H1 (cell line): ENCODE results near the gene MMS19. TPM values are rescaled to one million over a fixed set of nuclear protein-coding genes. Genes with fewer than 3 reads are reported as not detected.

Experiments used
- CTCF ChIA-PET: fragments of 300-600 bp; sonication (Branson Sonifier 250); formaldehyde crosslinking; loops from one replicate; lab custom pipeline; 2021; ENCODE audit not compliant: partially characterized antibody; lab: Charles Lee
- POLR2A ChIA-PET: fragments of 300-600 bp; sonication (Branson Sonifier 250); formaldehyde crosslinking; loops from one replicate; lab custom pipeline; 2021; ENCODE audit warnings: inconsistent platforms; ENCODE audit not compliant: partially characterized antibody; lab: Charles Lee
- DNase-seq, 2 experiments: peaks; one replicate each; pipeline versions ENCODE4 v3.0.0 to v3.0.0-alpha.2; 2010 to 2022; ENCODE audit warnings: low spot score in 2 of 2, low read depth in 1 of 2, mixed read lengths in 1 of 2
- FAIRE-seq: peaks from 2 replicates; lab custom pipeline; 2011; peaks lifted over from hg19 to GRCh38; lab: Jason Lieb, UNC
- H2AFZ ChIP-seq: 2 replicates; pipeline ENCODE4 v1.8.1; 2012; ENCODE audit warnings: low read length, inconsistent platforms
- H2AK5ac ChIP-seq: 2 replicates; pipeline ENCODE4 v1.6.1; 2013; ENCODE audit warnings: low read depth, low read length
- H2BK120ac ChIP-seq: replicated peaks from 2 replicates; pipeline ENCODE3; 2013; ENCODE audit warnings: low read depth, low read length, inconsistent platforms
- H2BK12ac ChIP-seq: 2 replicates; pipeline ENCODE4 v1.6.1; 2013; ENCODE audit warnings: low read depth, low read length
- H2BK15ac ChIP-seq: 2 replicates; pipeline ENCODE4 v1.6.1; 2013; ENCODE audit warnings: low read length
- H2BK20ac ChIP-seq: 2 replicates; pipeline ENCODE4 v1.6.1; 2013; ENCODE audit warnings: low read length
- H2BK5ac ChIP-seq: 2 replicates; pipeline ENCODE4 v1.6.1; 2013; ENCODE audit warnings: low read depth, low read length
- H3K14ac ChIP-seq: 2 replicates; pipeline ENCODE4 v1.6.1; 2013; ENCODE audit warnings: inconsistent platforms; ENCODE audit not compliant: insufficient read length
- H3K18ac ChIP-seq: 2 replicates; pipeline ENCODE4 v1.6.1; 2013; ENCODE audit warnings: low read length; ENCODE audit errors: extremely low read depth
- H3K23ac ChIP-seq: 2 replicates; pipeline ENCODE4 v1.6.1; 2013; ENCODE audit warnings: inconsistent platforms; ENCODE audit not compliant: insufficient read length
- H3K23me2 ChIP-seq: 2 replicates; pipeline ENCODE4 v1.6.1; 2013; ENCODE audit warnings: low read depth, low read length
- H3K27ac ChIP-seq: 2 replicates; pipeline ENCODE4 v1.6.1; 2011; ENCODE audit warnings: low read depth, low read length, inconsistent platforms
- H3K27me3 ChIP-seq, 4 experiments: replicated peaks in 1 of 4; 1 replicate in 1 of 4; 2 replicates in 3 of 4; pipeline versions ENCODE4 v1.6.1 to v1.8.1; 2011 to 2013; ENCODE audit warnings: low read length in 3 of 4, mild to moderate bottlenecking in 3 of 4, inconsistent platforms in 2 of 4, mixed read lengths in 2 of 4, moderate library complexity in 1 of 4; ENCODE audit not compliant: control insufficient read depth in 3 of 4, insufficient read depth in 3 of 4; ENCODE audit errors: extremely low read depth in 1 of 4
- H3K36me3 ChIP-seq, 4 experiments: 2 replicates each; pipeline versions ENCODE4 v1.6.1 to v1.8.1; 2011 to 2013; ENCODE audit warnings: mild to moderate bottlenecking in 4 of 4, low read length in 3 of 4, moderate library complexity in 2 of 4, control low read depth in 1 of 4, inconsistent platforms in 1 of 4; ENCODE audit not compliant: insufficient read depth in 4 of 4, control insufficient read depth in 2 of 4
- H3K4ac ChIP-seq: replicated peaks from 2 replicates; pipeline ENCODE3; 2013; ENCODE audit warnings: low read length, low read depth, mixed read lengths, inconsistent platforms; ENCODE audit not compliant: insufficient read length
- H3K4me1 ChIP-seq, 4 experiments: replicated peaks in 1 of 4; 1 replicate in 1 of 4; 2 replicates in 3 of 4; pipeline versions ENCODE4 v1.6.1 to v1.8.1; 2011 to 2013; ENCODE audit warnings: low read length in 3 of 4, inconsistent platforms in 2 of 4, mixed read lengths in 1 of 4; ENCODE audit not compliant: insufficient read depth in 4 of 4, control insufficient read depth in 3 of 4
- H3K4me2 ChIP-seq, 2 experiments: 2 replicates each; pipeline versions ENCODE4 v1.6.1 to v1.8.1; 2011 to 2013; ENCODE audit warnings: low read depth in 2 of 2, low read length in 2 of 2, control low read depth in 1 of 2, inconsistent platforms in 1 of 2, mild to moderate bottlenecking in 1 of 2; ENCODE audit not compliant: insufficient read depth in 1 of 2
- H3K4me3 ChIP-seq, 4 experiments: fragments of 200-600, 300-600 bp in 1 of 4; sonication (generic), shearing (Covaris generic), sonication (Bioruptor Twin) in 1 of 4; 2 replicates each; pipeline versions ENCODE4 v1.5.1 to v1.8.1; 2011 to 2016; ENCODE audit warnings: low read length in 4 of 4, low read depth in 3 of 4, control low read depth in 2 of 4, inconsistent platforms in 2 of 4, mild to moderate bottlenecking in 2 of 4, mixed read lengths in 1 of 4, moderate library complexity in 1 of 4; ENCODE audit not compliant: insufficient read depth in 2 of 4; ENCODE audit errors: extremely low read depth in 1 of 4
- H3K56ac ChIP-seq: replicated peaks from 2 replicates; pipeline ENCODE3; 2013; ENCODE audit warnings: low read depth, mild to moderate bottlenecking, mixed read lengths, low read length, inconsistent platforms; ENCODE audit not compliant: insufficient read length
- H3K79me1 ChIP-seq: 2 replicates; pipeline ENCODE4 v1.6.1; 2013; ENCODE audit warnings: low read depth, low read length, control low read depth
- H3K79me2 ChIP-seq, 2 experiments: 2 replicates each; pipeline versions ENCODE4 v1.6.1 to v1.8.1; 2012 to 2013; ENCODE audit warnings: low read length in 2 of 2, mild to moderate bottlenecking in 2 of 2, inconsistent platforms in 1 of 2; ENCODE audit not compliant: insufficient read depth in 2 of 2, control insufficient read depth in 1 of 2
- H3K9ac ChIP-seq, 4 experiments: replicated peaks in 1 of 4; 1 replicate in 1 of 4; 2 replicates in 3 of 4; pipeline versions ENCODE4 v1.6.1 to v1.8.1; 2011 to 2013; ENCODE audit warnings: low read depth in 3 of 4, low read length in 3 of 4, control low read depth in 2 of 4, mild to moderate bottlenecking in 2 of 4, moderate library complexity in 2 of 4, inconsistent platforms in 1 of 4; ENCODE audit errors: extremely low read depth in 1 of 4
- H3K9me3 ChIP-seq, 2 experiments: 2 replicates each; pipeline versions ENCODE4 v1.6.1 to v1.8.1; 2012 to 2013; ENCODE audit warnings: mild to moderate bottlenecking in 2 of 2, moderate library complexity in 2 of 2, control low read depth in 1 of 2, inconsistent platforms in 1 of 2, low read depth in 1 of 2, low read length in 1 of 2, mixed read lengths in 1 of 2; ENCODE audit not compliant: insufficient read depth in 2 of 2
- H4K20me1 ChIP-seq, 2 experiments: replicated peaks in 1 of 2; 2 replicates each; pipeline versions ENCODE3 to v1.8.1; 2011 to 2013; ENCODE audit warnings: inconsistent platforms in 2 of 2, low read length in 2 of 2, mild to moderate bottlenecking in 1 of 2; ENCODE audit not compliant: insufficient read depth in 2 of 2, control insufficient read depth in 1 of 2
- H4K5ac ChIP-seq: 2 replicates; pipeline ENCODE4 v1.6.1; 2013; ENCODE audit warnings: low read length, low read depth, mixed read lengths, inconsistent platforms; ENCODE audit not compliant: insufficient read length
- H4K8ac ChIP-seq: 2 replicates; pipeline ENCODE4 v1.8.0; 2013; ENCODE audit warnings: mild to moderate bottlenecking, moderate library complexity, low read length, inconsistent platforms; ENCODE audit not compliant: insufficient read depth; ENCODE audit errors: extremely low read depth
- H4K91ac ChIP-seq: replicated peaks from 2 replicates; pipeline ENCODE3; 2013; ENCODE audit warnings: low read length, mixed read lengths, inconsistent platforms; ENCODE audit not compliant: insufficient read length
- ASH2L ChIP-seq: fragments of 200-600, 300-600 bp; sonication (generic); IDR thresholded peaks from one replicate; pipeline ENCODE4 v1.7.1; 2017; ENCODE audit warnings: low read length
- BRCA1 ChIP-seq: IDR thresholded peaks from 2 replicates; pipeline ENCODE4 v1.6.1; 2012; ENCODE audit warnings: low read depth, low read length, improper control_type of control experiment
- SP1 ChIP-seq: IDR thresholded peaks from 2 replicates; pipeline ENCODE4 v1.6.1; 2011; ENCODE audit warnings: low read depth, low read length
- SRF ChIP-seq: IDR thresholded peaks from 2 replicates; pipeline ENCODE4 v1.6.1; 2011; ENCODE audit warnings: mild to moderate bottlenecking, low read depth, low read length, moderate library complexity
- TBP ChIP-seq: IDR thresholded peaks from 2 replicates; pipeline ENCODE4 v1.6.1; 2011; ENCODE audit warnings: low read depth, low read length, improper control_type of control experiment
- WGBS, 2 experiments: shearing (Covaris generic) in 1 of 2; methylation state at CpG; one replicate each; pipeline versions ENCODE4 v1.1.6 to v1.1.7; 2013 to 2015; ENCODE audit warnings: low lambda C conversion rate in 2 of 2, mixed read lengths in 2 of 2, inconsistent platforms in 1 of 2, low coverage in 1 of 2, missing lambda C conversion rate in 1 of 2; ENCODE audit not compliant: insufficient replicate concordance in 2 of 2, insufficient coverage in 1 of 2, insufficient read length in 1 of 2; ENCODE audit errors: extremely low coverage in 1 of 2, missing lambda C conversion rate in 1 of 2; 5-methylcytosine and 5-hydroxymethylcytosine counted together
- polyA plus RNA-seq, 7 experiments: library from polyadenylated mRNA; depleted of rRNA in 3 of 7; stranded (reverse) in 5 of 7; unstranded in 2 of 7; fragments of >200 nt in 5 of 7; fragments of 200-250 nt in 2 of 7; gene quantifications; 1 replicate in 5 of 7; 2 replicates in 1 of 7; 4 replicates in 1 of 7; pipeline versions ENCODE4 v1.2.1 to v1.2.3, GENCODE V29; 2011 to 2013; ENCODE audit warnings: missing spikeins in 2 of 7, mixed read lengths in 2 of 7
- total RNA-seq: library from RNA; stranded (reverse); fragmentation: NEBNext Ultra II Directional; extraction: Animal tissue kit (Norgen Biotek cat#: 25700); gene quantifications from 2 replicates; pipeline ENCODE4 v1.2.1, GENCODE V29; 2021

MMS19 gene
- total and polyA plus RNA-seq, 2 of the 8 experiments (the other 6 are each of a cell fraction or from before 2014, with no cell fraction given), result 130 to 221 TPM

DNA sequence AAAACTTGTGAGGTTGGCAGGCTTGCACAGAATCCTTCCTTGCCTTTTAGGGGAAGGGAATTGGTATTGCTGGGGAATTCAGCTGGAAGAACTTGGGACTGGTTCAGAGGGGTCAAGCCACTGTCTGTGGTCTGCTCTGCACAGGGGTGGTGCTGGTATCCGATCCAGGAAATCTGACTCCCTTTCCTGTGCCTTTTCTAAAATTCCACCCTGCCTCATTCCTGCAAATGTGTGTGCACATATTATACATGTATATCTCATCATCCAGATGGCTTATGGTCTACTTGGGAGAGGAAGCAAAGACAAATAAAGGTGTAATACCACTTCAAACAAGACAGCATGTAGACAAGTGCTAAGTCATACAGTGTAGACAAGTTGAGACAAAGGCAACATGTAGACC lies 14.8 kb upstream of the MMS19 start:
- peaks cover 0 to 19% of the 10 kb centered on the region in 2 experiments for H3K79me2 ChIP-seq

More for the DNA sequence above, 14.8 kb upstream of the MMS19 start:
- no peak overlapping the region for H3K14ac ChIP-seq
- no peak overlapping the region for H3K27ac ChIP-seq
- 92% methylated on average over 1 of the region's 1 CpG; no CpG with 5 or more reads in 1 of the 2 experiments for WGBS, 2 experiments
- no peak overlapping the region for H4K8ac ChIP-seq
- H2BK15ac ChIP-seq, result no peak overlapping the region
- no peak overlapping the region for H4K5ac ChIP-seq
- no peak overlapping the region for H3K9ac ChIP-seq
- no peak overlapping the region for H3K4me3 ChIP-seq
- FAIRE-seq (no peak), DNase-seq (peak in 1 of 2 experiments; percentile 35)
- H3K18ac ChIP-seq, result no peak overlapping the region
- H3K4me1 ChIP-seq, result peaks cover 0 to 10% (median 5%) of the 10 kb centered on the region in 4 experiments; a peak in 6 of 7 replicates
- H2AFZ ChIP-seq, result no peak overlapping the region
- H3K79me1 ChIP-seq, result peaks cover 19% of the 10 kb centered on the region; the same call in 1 of the 2 replicates
- no peak overlapping the region for H2BK120ac ChIP-seq
- H2BK12ac ChIP-seq, result no peak overlapping the region
- no peak overlapping the region for H2BK5ac ChIP-seq
- TF ChIP-seq SP1 (no peak), BRCA1 (no peak), SRF (no peak), ASH2L (no peak), TBP (no peak)
- TF ChIP-seq, all 59 proteins: peak for 0
- Histone ChIP-seq H3K9me3 (no peaks in the 10 kb centered on the region), H3K4me2 (no peak overlapping the region), H3K56ac (no peak overlapping the region), H2BK20ac (no peak overlapping the region), H3K4ac (no peak overlapping the region), H3K23ac (no peak overlapping the region), H3K23me2 (no peaks in the 10 kb centered on the region; the same call in 1 of the 2 replicates), H4K91ac (no peak overlapping the region), H3K36me3 (no peaks in the 10 kb centered on the region), H2AK5ac (peak overlapping the region; percentile 15; the same call in 1 of the 2 replicates), H4K20me1 (peaks cover 4 to 10% of the 10 kb centered on the region in 2 experiments), H3K27me3 (no peaks in the 10 kb centered on the region; a peak in 1 of 7 replicates)
- ChIA-PET CTCF (interaction anchor here (0.8 to 19.6 kb wide), 7 partner anchors 9 to 100 kb away, joined by 3 to 283 read pairs (median 7); no protein-coding TSS in a partner anchor), POLR2A (interaction anchor here (0.9 to 1.6 kb wide), 4 partner anchors 8 to 39 kb away, joined by 3 to 6 read pairs (median 4); no protein-coding TSS in a partner anchor)
